Astrocyte (in vitro differentiated cells and primary cell): ENCODE data around the gene UGT1A4.

Experiments used
- EZH2 ChIP-seq: IDR thresholded peaks from 2 replicates; pipeline ENCODE4 v1.6.1; 2012; ENCODE audit warnings: mild to moderate bottlenecking, low read length, inconsistent platforms; ENCODE audit not compliant: insufficient read depth
- TF ChIP-seq, protein P1 (sequence below): IDR thresholded peaks from 2 replicates; pipeline ENCODE4 v1.5.1; 2011; ENCODE audit warnings: low read depth, mild to moderate bottlenecking, inconsistent platforms, low read length, moderate library complexity; ENCODE audit not compliant: insufficient read depth

DNA sequence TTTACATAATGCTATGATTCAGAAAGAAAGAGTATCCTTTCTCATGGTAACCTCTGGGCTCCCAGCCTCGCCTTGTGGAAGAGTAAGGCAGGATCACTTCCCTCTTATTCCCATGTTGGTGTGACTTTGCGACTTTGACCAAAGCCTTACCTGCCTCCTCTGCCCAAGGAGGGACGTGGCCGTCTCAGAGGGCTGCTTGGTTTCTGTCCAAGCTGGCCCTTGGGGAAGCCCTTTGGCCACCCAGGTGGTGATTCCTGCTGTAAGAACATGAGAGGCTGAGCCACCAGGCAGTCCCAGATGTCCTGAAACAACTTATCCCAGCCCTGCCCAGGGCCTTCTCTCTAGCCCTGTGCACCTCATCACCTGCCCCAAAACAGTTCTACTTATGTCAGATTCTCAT is 19.8 kb upstream of the UGT1A4 start:
- TF ChIP-seq, protein P1, sequence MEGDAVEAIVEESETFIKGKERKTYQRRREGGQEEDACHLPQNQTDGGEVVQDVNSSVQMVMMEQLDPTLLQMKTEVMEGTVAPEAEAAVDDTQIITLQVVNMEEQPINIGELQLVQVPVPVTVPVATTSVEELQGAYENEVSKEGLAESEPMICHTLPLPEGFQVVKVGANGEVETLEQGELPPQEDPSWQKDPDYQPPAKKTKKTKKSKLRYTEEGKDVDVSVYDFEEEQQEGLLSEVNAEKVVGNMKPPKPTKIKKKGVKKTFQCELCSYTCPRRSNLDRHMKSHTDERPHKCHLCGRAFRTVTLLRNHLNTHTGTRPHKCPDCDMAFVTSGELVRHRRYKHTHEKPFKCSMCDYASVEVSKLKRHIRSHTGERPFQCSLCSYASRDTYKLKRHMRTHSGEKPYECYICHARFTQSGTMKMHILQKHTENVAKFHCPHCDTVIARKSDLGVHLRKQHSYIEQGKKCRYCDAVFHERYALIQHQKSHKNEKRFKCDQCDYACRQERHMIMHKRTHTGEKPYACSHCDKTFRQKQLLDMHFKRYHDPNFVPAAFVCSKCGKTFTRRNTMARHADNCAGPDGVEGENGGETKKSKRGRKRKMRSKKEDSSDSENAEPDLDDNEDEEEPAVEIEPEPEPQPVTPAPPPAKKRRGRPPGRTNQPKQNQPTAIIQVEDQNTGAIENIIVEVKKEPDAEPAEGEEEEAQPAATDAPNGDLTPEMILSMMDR = no peak
- no peak for TF ChIP-seq EZH2
